NCI-H187 treated with DMSO at 0.1 percent for 48 hours (cell line): Measurements from ENCODE around the gene CCDC9.
"Not testable (repeated sequence)": the region's sequence is repeated elsewhere in the genome, so short reads cannot be mapped to it uniquely, and the experiment has no call there.

Experiments used
- DNase-seq: peaks from one replicate; lab custom pipeline; 2025; lab: John Stamatoyannopoulos, UW

CCDC9 gene

DNA sequence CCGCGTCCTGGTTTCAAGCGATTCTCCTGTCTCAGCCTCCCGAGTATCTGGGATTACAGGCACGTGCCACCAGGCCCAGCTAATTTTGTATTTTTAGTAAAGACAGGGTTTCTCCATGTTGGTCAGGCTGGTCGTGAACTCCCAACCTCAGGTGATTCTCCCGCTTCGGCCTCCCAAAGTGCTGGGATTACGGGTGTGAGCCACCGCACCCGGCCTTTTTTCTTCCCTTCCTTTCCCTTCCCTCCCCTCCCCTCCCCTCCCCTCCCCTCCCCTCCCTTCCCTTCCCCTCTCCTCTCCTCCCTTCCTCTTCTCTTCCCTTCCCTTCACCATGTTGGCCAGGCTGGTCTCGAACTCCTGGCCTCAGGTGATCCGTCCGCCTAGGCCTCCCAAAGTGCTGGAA, 44.5 kb downstream of the CCDC9 start:
- DNase-seq: not testable (repeated sequence)

DNA sequence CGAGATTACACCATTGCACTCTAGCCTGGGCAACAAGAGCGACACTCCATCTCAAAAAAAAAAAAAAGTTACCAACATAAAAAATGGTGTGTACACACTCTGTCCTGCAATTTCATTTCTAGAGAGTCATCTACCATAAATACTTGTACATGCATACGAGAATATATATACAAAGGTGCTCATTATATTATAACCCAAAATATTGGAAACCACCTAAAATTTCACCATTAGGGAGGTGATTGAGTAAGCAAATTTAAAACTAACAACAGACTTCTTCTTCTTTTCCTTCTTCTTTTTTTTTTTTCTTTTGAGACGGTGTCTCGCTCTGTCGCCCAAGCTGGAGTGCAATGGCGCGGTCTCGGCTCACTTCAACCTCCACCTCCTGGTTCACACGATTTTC, 45.9 kb downstream of the CCDC9 start:
- no peak for DNase-seq

DNA sequence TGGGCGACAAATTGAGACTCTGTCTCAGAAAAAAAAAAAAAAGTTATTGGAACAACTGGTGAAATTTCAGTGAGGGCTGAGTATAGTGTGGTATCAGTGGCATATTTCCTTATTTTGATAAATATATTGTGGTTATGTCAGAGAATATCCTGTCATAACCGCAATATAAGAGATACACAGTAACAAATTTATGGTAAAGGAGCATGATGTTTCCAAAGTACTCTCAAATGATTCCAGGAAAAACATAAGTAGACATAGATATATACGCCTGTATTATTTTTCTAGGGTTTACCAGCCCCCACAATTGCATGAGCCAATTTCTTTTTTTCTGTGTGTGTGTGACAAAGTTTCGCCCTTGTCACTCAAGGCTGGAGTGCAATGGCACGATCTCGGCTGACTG, 47.6 kb downstream of the CCDC9 start:
- no peak for DNase-seq

DNA sequence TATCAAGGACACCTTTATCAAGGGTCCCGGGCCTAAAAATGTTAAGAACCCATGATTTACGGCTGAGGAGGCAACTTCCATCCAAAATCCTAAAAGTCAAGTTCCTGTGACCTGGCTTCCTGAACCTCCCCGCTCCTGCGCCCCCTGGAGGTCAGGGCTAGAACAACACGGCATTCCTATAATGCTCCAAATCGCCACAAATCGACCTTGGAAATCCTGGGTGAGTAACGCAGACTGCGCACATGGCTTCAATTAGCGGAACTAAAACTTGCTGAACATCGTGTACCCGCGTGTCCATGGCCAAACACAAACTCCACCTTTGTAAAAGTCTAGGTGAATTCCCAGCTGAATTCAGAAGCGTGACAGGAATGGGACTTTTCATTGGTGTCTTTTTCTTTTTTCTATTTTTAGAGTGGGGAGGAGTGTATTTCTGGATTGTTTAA, 49.0 kb downstream of the CCDC9 start:
- no peak for DNase-seq

DNA sequence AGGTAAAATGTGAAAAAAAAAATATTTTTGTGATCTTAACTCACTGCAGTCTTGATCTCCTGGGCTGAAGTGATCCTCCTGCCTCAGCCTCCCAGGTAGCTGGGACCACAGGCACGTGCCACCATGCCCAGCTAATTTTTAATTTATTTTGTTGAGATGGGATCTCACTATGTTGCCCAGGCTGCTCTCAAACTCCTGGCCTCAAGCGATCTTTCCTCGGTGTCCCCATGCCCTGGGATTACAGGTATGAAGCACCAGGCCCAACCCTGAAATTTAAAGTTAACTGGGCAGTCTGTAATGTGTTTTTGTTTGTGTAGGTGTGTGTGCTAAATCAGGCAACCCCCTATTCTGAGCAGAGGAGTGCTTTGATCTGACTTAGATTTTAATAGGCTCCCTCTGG, 50.0 kb downstream of the CCDC9 start:
- no peak for DNase-seq

DNA sequence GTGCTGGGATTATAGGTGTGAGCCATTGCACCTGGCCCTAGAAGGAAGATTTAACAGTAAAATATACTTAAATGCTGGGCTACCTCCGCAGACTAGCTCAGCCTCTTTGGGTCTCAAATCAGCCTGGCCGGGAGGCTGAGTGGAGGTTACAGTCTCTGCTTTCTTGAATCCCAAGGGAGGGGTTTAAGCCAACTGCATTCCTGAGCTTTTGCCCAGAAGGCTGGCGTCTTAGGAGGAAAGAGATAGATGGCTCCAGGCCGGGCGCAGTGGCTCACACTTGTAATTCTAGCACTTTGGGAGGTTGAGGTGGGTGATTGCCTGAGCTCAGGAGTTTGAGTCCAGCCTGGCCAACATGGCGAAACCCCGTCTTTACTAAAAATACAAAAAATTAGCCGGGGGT, 52.7 kb downstream of the CCDC9 start:
- no peak for DNase-seq

DNA sequence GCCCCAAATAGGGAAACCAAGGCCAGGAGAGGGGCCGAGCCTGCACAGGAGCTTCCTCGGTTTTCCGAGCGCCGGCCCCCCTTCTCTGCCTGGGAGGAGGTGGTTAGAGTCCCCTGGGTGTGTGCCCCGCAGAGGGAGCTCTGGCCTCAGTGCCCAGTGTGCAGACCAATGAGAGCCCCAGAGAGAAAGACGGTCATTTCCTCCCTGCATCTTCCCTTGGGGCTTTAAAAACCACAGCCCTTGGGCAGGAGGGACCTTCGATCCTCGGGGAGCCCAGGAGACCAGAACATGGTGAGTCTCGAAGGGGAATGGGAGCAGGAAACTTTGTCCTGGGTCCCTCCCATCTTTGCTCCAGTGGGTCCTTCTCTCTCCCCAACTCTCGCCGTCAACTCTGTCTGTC, 53.3 kb downstream of the CCDC9 start, which contains the start of gene C5AR1:
Gene C5AR1 (plus strand): TSS at position 254 of the 400 bp plus-strand sequence. CDS start 35 bp downstream, at position 289.
- DNase-seq: no peak

DNA sequence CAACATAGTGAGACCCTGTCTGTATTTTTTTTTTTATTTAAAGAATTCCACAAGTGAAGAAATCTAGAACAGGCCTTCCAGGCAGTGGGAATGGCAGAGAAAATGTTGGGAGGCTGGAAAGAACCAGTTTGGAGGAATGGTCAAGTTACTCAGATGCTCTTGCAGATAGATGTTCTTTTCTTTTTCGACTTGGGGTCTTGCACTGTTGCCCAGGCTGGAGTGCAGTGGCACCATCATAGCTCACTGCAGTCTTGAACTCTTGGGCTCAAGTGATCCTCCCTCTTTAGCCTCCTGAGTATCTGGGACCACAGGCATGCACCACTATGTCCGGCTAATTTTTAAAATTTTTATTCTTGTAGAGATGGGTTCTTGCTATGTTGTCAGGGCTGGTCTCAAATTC, 54.0 kb downstream of the CCDC9 start:
- DNase-seq: no peak

DNA sequence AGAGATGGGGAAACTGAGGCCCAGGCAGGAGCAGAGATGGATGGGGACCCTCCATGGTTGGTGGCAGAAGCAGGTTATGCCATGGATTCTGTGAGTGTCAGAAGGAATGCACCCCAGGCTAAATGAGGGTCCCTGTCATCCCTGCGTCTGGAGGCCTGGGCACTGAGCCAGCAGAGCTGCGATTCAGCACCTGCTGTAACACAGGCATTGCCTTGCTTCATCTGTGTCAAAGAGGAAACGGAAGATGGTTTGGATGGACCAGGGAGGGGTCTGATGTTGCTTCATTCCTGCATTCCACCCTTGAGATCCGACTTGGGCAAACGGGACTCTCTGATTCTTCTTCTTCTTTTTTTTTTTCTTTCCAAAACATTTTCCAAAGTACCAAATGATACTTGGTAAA, 54.5 kb downstream of the CCDC9 start:
- DNase-seq: no peak

DNA sequence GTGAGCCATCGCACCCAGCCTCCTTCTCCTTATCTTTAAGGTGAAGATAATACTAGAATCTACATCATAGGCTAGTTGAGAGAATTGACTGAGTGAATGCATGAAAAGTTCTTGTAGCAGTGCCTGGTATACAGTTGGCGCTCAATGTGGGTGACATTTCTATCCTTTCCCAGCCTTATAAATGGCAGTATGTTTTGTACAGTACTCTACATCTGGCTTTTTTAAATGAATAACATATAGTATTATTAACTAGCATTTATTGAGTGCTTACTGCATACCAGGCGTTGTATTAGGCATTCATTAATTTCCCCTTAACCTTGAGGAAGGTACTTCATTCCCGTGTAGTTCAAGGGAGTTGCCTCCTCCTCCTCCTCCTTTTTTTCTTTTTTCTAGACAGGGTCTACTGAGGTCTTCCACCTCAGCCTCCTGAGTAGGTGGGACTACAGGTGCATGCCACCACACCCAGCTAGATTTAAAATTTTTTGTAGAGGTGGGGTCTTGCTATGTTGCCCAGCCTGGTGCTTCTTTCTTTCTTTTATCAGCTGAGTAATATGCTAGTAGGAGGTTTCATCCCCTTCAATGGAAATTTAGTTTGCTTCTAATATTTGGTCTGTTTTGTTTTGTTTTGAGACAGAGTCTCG, 56.2 kb downstream of the CCDC9 start:
- DNase-seq: no peak

DNA sequence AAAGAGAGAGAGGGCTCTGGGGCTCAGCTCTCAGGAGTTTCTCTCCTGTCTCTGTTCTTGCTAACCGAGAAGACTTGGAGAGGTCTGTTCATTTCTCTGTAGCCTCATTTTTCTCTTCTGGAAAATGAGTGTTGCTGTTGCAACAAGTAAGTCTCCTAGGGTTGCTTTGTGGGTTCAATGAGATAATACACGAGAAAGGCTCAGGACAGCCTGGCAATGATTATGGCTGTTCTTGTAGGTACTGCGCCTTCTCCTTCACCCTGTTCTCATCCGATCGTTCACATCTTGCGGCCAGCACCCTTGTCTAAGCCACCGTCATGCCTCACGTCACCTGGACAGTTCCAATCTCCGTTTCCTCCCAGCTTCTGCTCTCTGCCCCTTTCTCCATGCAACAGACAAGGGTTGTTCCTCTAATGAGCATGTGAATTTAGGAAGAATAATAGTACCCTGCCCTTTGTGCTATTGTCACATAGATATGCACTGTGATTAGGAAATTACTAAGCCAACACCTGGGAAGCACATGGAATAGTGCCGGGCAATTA, 57.5 kb downstream of the CCDC9 start:
- DNase-seq: no peak

DNA sequence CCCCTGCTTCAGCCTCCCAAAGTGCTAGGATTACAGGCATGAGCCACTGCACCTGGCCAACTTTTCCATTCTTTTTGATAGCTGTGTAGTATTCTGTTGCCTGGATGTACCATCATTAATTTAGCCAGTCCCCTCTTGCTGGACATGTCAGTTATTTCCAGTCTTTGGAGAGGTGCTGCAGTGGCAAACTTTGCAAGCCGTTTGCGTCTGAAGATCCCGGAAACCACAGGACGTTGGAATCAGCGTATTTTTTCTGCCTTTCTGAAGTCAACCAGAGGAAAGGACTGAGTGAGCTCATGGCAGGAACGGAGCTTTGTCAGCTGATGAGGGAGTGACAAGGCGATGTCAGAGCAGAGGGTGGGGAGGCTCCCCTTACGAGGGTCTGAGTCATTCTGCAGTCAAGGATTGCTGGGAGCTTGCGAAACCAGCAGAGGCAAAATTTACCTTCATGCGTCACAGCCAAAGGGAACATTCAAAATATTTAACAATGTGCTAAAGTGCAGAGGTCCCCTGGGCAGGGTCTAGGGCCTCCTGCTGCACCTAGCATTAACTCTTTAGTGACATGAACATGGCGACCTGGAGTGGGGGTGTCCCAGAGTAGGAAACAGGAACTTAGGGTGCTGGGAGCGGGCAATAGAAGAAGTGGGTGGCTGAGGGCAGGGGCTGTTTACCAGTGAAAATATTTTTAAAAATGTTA, 58.9 kb downstream of the CCDC9 start:
- DNase-seq: no peak

DNA sequence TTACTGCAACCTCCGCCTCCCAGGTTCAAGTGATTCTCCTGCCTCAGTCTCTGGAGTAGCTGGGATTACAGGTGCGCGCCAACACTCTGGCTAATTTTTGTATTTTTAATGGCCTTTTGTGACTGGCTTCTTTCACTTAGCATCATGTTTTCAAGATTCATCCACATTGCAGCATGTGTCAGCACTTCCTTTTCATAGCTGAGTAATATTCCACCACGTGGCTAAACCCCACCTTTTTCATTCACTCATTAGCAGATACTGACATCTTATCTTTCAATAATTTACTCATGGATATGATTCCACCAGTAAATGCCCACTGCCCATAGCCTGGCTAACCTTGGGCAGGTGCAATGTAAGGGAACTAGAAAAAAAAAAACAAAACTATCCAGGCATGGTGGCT, 60.2 kb downstream of the CCDC9 start:
- no peak for DNase-seq

DNA sequence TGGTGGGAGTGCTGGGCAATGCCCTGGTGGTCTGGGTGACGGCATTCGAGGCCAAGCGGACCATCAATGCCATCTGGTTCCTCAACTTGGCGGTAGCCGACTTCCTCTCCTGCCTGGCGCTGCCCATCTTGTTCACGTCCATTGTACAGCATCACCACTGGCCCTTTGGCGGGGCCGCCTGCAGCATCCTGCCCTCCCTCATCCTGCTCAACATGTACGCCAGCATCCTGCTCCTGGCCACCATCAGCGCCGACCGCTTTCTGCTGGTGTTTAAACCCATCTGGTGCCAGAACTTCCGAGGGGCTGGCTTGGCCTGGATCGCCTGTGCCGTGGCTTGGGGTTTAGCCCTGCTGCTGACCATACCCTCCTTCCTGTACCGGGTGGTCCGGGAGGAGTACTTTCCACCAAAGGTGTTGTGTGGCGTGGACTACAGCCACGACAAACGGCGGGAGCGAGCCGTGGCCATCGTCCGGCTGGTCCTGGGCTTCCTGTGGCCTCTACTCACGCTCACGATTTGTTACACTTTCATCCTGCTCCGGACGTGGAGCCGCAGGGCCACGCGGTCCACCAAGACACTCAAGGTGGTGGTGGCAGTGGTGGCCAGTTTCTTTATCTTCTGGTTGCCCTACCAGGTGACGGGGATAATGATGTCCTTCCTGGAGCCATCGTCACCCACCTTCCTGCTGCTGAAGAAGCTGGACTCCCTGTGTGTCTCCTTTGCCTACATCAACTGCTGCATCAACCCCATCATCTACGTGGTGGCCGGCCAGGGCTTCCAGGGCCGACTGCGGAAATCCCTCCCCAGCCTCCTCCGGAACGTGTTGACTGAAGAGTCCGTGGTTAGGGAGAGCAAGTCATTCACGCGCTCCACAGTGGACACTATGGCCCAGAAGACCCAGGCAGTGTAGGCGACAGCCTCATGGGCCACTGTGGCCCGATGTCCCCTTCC, 63.9 kb downstream of the CCDC9 start:
- DNase-seq: no peak
